DND-41 (cell line): ENCODE measurements around the gene ORM1.

Source experiments
- ATAC-seq: fragments of 200-7000 bp; cut with Tn5 transposase; 3 replicates; pipeline ENCODE4 v1.9.1; 2021; ENCODE audit warnings: low read depth; ENCODE audit not compliant: insufficient read depth
- DNase-seq: peaks from one replicate; pipeline ENCODE4 v3.0.0-alpha.2; 2020
- H2AFZ ChIP-seq: 2 replicates; pipeline ENCODE4 v1.6.0; 2012; ENCODE audit warnings: low read depth, low read length
- H3K27ac ChIP-seq: 2 replicates; pipeline ENCODE4 v1.5.1; 2012; ENCODE audit warnings: low read length, inconsistent platforms
- H3K27me3 ChIP-seq: fragments of 200-600 bp; sonication (generic); 2 replicates; pipeline ENCODE4 v1.6.0; 2012; ENCODE audit warnings: low read length, mild to moderate bottlenecking, inconsistent platforms; ENCODE audit not compliant: insufficient read depth, poor library complexity
- H3K36me3 ChIP-seq: 2 replicates; pipeline ENCODE4 v1.5.1; 2012; ENCODE audit warnings: low read length, inconsistent platforms; ENCODE audit not compliant: insufficient read depth
- H3K4me1 ChIP-seq: 2 replicates; pipeline ENCODE4 v1.5.1; 2012; ENCODE audit warnings: mild to moderate bottlenecking, low read length; ENCODE audit not compliant: insufficient read depth
- H3K4me2 ChIP-seq: 2 replicates; pipeline ENCODE4 v1.6.0; 2012; ENCODE audit warnings: mild to moderate bottlenecking, moderate library complexity, low read length, inconsistent platforms; ENCODE audit not compliant: insufficient read depth
- H3K4me3 ChIP-seq, 2 experiments: fragments of 200-600 bp in 1 of 2; shearing (Covaris generic) in 1 of 2; 2 replicates each; pipeline ENCODE4 v1.5.1; 2012 to 2016; ENCODE audit warnings: inconsistent platforms in 2 of 2, low read length in 2 of 2, mild to moderate bottlenecking in 2 of 2, low read depth in 1 of 2, moderate library complexity in 1 of 2
- H3K79me2 ChIP-seq: 2 replicates; pipeline ENCODE4 v1.6.0; 2012; ENCODE audit warnings: low read length, inconsistent platforms; ENCODE audit not compliant: insufficient read depth
- H3K9ac ChIP-seq: 2 replicates; pipeline ENCODE4 v1.6.0; 2012; ENCODE audit warnings: low read depth, mild to moderate bottlenecking, inconsistent platforms, low read length, moderate library complexity
- H3K9me3 ChIP-seq: 2 replicates; pipeline ENCODE4 v1.5.1; 2012; ENCODE audit warnings: low read length, moderate library complexity, mild to moderate bottlenecking, inconsistent platforms; ENCODE audit not compliant: insufficient read depth, severe bottlenecking
- H4K20me1 ChIP-seq: 2 replicates; pipeline ENCODE4 v1.6.0; 2012; ENCODE audit warnings: low read length; ENCODE audit not compliant: insufficient read depth
- CTCF ChIP-seq: IDR thresholded peaks from 2 replicates; pipeline ENCODE4 v1.5.1; 2012; ENCODE audit warnings: borderline replicate concordance, low read length, moderate library complexity, mild to moderate bottlenecking; ENCODE audit not compliant: poor library complexity, severe bottlenecking; ENCODE audit errors: extremely low read depth
- EZH2 ChIP-seq: IDR thresholded peaks from 3 replicates; pipeline ENCODE4 v1.6.1; 2012; ENCODE audit warnings: borderline replicate concordance, low read depth, mild to moderate bottlenecking, moderate library complexity, low read length, inconsistent platforms; ENCODE audit not compliant: severe bottlenecking

Gene ORM1

GRCh38 chr9:114350636-114351401 lies 27.9 kb downstream of the ORM1 start:
- no peak for TF ChIP-seq CTCF
- TF ChIP-seq EZH2: no peak
- H3K9ac ChIP-seq: no peak overlapping the region
- ATAC-seq (no peak), DNase-seq (no peak)
- no peaks in the 10 kb centered on the region for H3K9me3 ChIP-seq
- no peak overlapping the region for H3K27ac ChIP-seq
- no peaks in the 10 kb centered on the region for H3K27me3 ChIP-seq
- H4K20me1 ChIP-seq: 0 out of 2 replicates have a peak, but pooled peaks cover 3% of the 10 kb centered on the region
- no peak overlapping the region for H3K4me3 ChIP-seq
- no peak overlapping the region for H2AFZ ChIP-seq
- no peaks in the 10 kb centered on the region for H3K79me2 ChIP-seq
- H3K4me2 ChIP-seq: no peak overlapping the region
- peaks cover 20% of the 10 kb centered on the region for H3K4me1 ChIP-seq
- H3K36me3 ChIP-seq: peaks cover 85% of the 10 kb centered on the region

- ATAC-seq: no peak
- no peak for DNase-seq
- Histone ChIP-seq H3K27ac (no peak overlapping the region), H3K9me3 (no peaks in the 10 kb centered on the region), H3K79me2 (no peaks in the 10 kb centered on the region), H3K9ac (no peak overlapping the region), H3K4me2 (no peak overlapping the region), H3K4me1 (peaks cover 20% of the 10 kb centered on the region), H3K36me3 (peaks cover 85% of the 10 kb centered on the region), H2AFZ (no peak overlapping the region), H3K4me3 (no peak overlapping the region), H4K20me1 (0 out of 2 replicates have a peak, but pooled peaks cover 3% of the 10 kb centered on the region), H3K27me3 (no peaks in the 10 kb centered on the region)
- no peak for TF ChIP-seq CTCF
- no peak for TF ChIP-seq EZH2
Measured at GRCh38 chr9:114351932-114352331, 29.0 kb downstream of the ORM1 start.

- Histone ChIP-seq H3K4me1 (no peaks in the 10 kb centered on the region), H3K9me3 (no peaks in the 10 kb centered on the region), H3K4me2 (no peak overlapping the region), H3K36me3 (peaks cover 85% of the 10 kb centered on the region), H3K9ac (no peak overlapping the region), H3K4me3 (no peak overlapping the region), H4K20me1 (no peaks in the 10 kb centered on the region), H3K79me2 (no peaks in the 10 kb centered on the region), H3K27ac (no peak overlapping the region), H2AFZ (no peak overlapping the region), H3K27me3 (no peaks in the 10 kb centered on the region)
- ATAC-seq: no peak
- DNase-seq: no peak
- TF ChIP-seq CTCF: no peak
- TF ChIP-seq EZH2: no peak
Measured at GRCh38 chr9:114355821-114356220, 32.9 kb downstream of the ORM1 start.
